Parietal lobe (tissue), 1 donor: ENCODE measurements around the gene MAP3K9. TPM values are rescaled to one million over a fixed set of nuclear protein-coding genes. Genes with fewer than 3 reads are reported as not detected.

Source experiments
- total RNA-seq: library from RNA; depleted of rRNA; stranded (reverse); fragments of >200 nt; gene quantifications from one replicate; pipeline ENCODE4 v1.2.3, GENCODE V29; 2014

Gene MAP3K9
- 26.3 TPM for total RNA-seq

GRCh38 chr14:70809225-70810219 is at the start of gene MAP3K9:
TSS of gene MAP3K9 (minus strand) at chr14:70809513. CDS start at chr14:70809171, 342 bp downstream.

Other genes starting within 250 kb of the MAP3K9 start
- gene MED6, start 208.9 kb downstream of the MAP3K9 start, total RNA-seq, result 100 TPM
- 26.9 TPM for gene TTC9, start 167.6 kb downstream of the MAP3K9 start, total RNA-seq
- gene PCNX1, start 97.9 kb upstream of the MAP3K9 start, total RNA-seq, result 210 TPM